GM23248 (cell line): ENCODE results near the gene ARMC3. TPM values are rescaled to one million over a fixed set of nuclear protein-coding genes. Genes with fewer than 3 reads are reported as not detected.
A peak's percentile ranks its signal among the peaks of the same experiment; 100 is the strongest.

Experiments
- DNase-seq: peaks from one replicate; pipeline ENCODE4 v3.0.0-alpha.2; 2015
- H2AFZ ChIP-seq: fragments of 200-600 bp; sonication (generic); 2 replicates; pipeline ENCODE4 v1.6.1; 2016; ENCODE audit warnings: antibody characterized with exemption
- H3F3A ChIP-seq: fragments of 200-600 bp; sonication (generic); 2 replicates; pipeline ENCODE4 v1.6.1; 2016; ENCODE audit warnings: mild to moderate bottlenecking, antibody characterized with exemption, mixed run types; ENCODE audit not compliant: insufficient read depth
- H3K27ac ChIP-seq: fragments of 200-600 bp; sonication (generic); 2 replicates; pipeline ENCODE4 v1.5.1; 2016; ENCODE audit warnings: mild to moderate bottlenecking
- H3K27me3 ChIP-seq: fragments of 200-600 bp; sonication (generic); replicated peaks from 2 replicates; pipeline ENCODE4 v1.6.1; 2016; ENCODE audit warnings: mild to moderate bottlenecking; ENCODE audit not compliant: insufficient read depth
- H3K36me3 ChIP-seq: fragments of 200-600 bp; sonication (generic); 2 replicates; pipeline ENCODE4 v1.6.1; 2016; ENCODE audit warnings: low read depth, mild to moderate bottlenecking
- H3K4me1 ChIP-seq: fragments of 200-600 bp; sonication (generic); 2 replicates; pipeline ENCODE4 v1.6.1; 2016; ENCODE audit warnings: mild to moderate bottlenecking; ENCODE audit not compliant: insufficient read depth
- H3K4me2 ChIP-seq: fragments of 200-600 bp; sonication (generic); one replicate; pipeline ENCODE4 v1.6.1; 2016; ENCODE audit warnings: mild to moderate bottlenecking; ENCODE audit not compliant: unreplicated experiment
- H3K4me3 ChIP-seq: fragments of 200-600 bp; sonication (generic); 2 replicates; pipeline ENCODE4 v1.5.1; 2016; ENCODE audit warnings: mild to moderate bottlenecking
- H3K79me2 ChIP-seq: fragments of 200-600 bp; sonication (generic); 2 replicates; pipeline ENCODE4 v1.6.1; 2016; ENCODE audit warnings: mild to moderate bottlenecking; ENCODE audit not compliant: insufficient read depth
- H3K9ac ChIP-seq: fragments of 200-600 bp; sonication (generic); 2 replicates; pipeline ENCODE4 v1.6.1; 2016; ENCODE audit warnings: mild to moderate bottlenecking
- H3K9me2 ChIP-seq: fragments of 200-600 bp; sonication (generic); 2 replicates; pipeline ENCODE4 v1.6.1; 2016; ENCODE audit warnings: mixed run types, mild to moderate bottlenecking, moderate library complexity; ENCODE audit not compliant: insufficient read depth
- H3K9me3 ChIP-seq: fragments of 200-600 bp; sonication (generic); one replicate; pipeline ENCODE4 v1.6.1; 2017; ENCODE audit warnings: low read depth
- H4K20me1 ChIP-seq: fragments of 200-600 bp; sonication (generic); 2 replicates; pipeline ENCODE4 v1.6.0; 2016; ENCODE audit not compliant: insufficient read depth
- EZH2 ChIP-seq: fragments of 200-600 bp; sonication (generic); IDR thresholded peaks from 2 replicates; pipeline ENCODE4 v1.6.1; 2018; ENCODE audit warnings: antibody characterized with exemption, mild to moderate bottlenecking; ENCODE audit not compliant: insufficient read depth, poor library complexity, severe bottlenecking
- EZH2phosphoT487 ChIP-seq: fragments of 200-600 bp; sonication (generic); IDR thresholded peaks from 2 replicates; pipeline ENCODE4 v1.6.1; 2018; ENCODE audit warnings: antibody characterized with exemption, moderate library complexity, mild to moderate bottlenecking, low read depth; ENCODE audit not compliant: insufficient read depth
- WGBS, 2 experiments: methylation state at CpG; one replicate each; pipeline ENCODE4 v1.1.6; 2015 to 2017; ENCODE audit warnings: low lambda C conversion rate in 2 of 2, low coverage in 1 of 2; ENCODE audit errors: missing lambda C conversion rate in 2 of 2; 5-methylcytosine and 5-hydroxymethylcytosine counted together
- in situ Hi-C: fragments of 300-500 bp; cut with MboI; formaldehyde crosslinking; loops from 2 replicates; pipeline ENCODE4 v1.15.0; 2020
- polyA plus RNA-seq: library from polyadenylated mRNA; unstranded; fragments of >200 nt; fragmentation: Nextera tagmentation; extraction: Ambion mirVana; gene quantifications from 2 replicates; pipeline ENCODE4 v1.2.1, GENCODE V29; 2016
- total RNA-seq: library from RNA; depleted of rRNA; stranded (reverse); fragments of >200 nt; shearing (Covaris generic); gene quantifications from 2 replicates; pipeline ENCODE4 v1.2.3, GENCODE V29; 2014

The ARMC3 gene
- total and polyA plus RNA-seq, 2 experiments from 2014 or later: not detected

- Histone ChIP-seq H2AFZ (no peak overlapping the region), H3K9ac (no peak overlapping the region), H3K4me3 (no peak overlapping the region), H3K9me3 (no peaks in the 10 kb centered on the region), H3K4me1 (no peaks in the 10 kb centered on the region), H3F3A (no peaks in the 10 kb centered on the region), H3K9me2 (no peaks in the 10 kb centered on the region), H4K20me1 (no peaks in the 10 kb centered on the region), H3K27me3 (no peaks in the 10 kb centered on the region), H3K79me2 (no peaks in the 10 kb centered on the region), H3K36me3 (no peaks in the 10 kb centered on the region), H3K27ac (no peak overlapping the region), H3K4me2 (no peak overlapping the region)
- in situ Hi-C loops: no loop called here
- DNase-seq: no peak
- no peak for TF ChIP-seq EZH2phosphoT487
- no peak for TF ChIP-seq EZH2
- WGBS, 2 experiments: 56 to 57% methylated on average over 3 of the region's 3 CpGs
Measured at GRCh38 chr10:22954970-22955369, 27.1 kb downstream of the ARMC3 start.

GRCh38 chr10:22958338-22958737, 30.5 kb downstream of the ARMC3 start:
- Histone ChIP-seq H3K27ac (no peak overlapping the region), H3K9ac (no peak overlapping the region), H3K4me2 (no peak overlapping the region), H3K9me2 (no peaks in the 10 kb centered on the region), H3K4me1 (no peaks in the 10 kb centered on the region), H3K27me3 (no peaks in the 10 kb centered on the region), H3K79me2 (no peaks in the 10 kb centered on the region), H3K36me3 (no peaks in the 10 kb centered on the region), H3K9me3 (no peaks in the 10 kb centered on the region), H2AFZ (no peak overlapping the region), H3K4me3 (no peak overlapping the region), H4K20me1 (no peaks in the 10 kb centered on the region), H3F3A (no peaks in the 10 kb centered on the region)
- peak; percentile 13 for DNase-seq
- TF ChIP-seq EZH2phosphoT487: no peak
- no peak for TF ChIP-seq EZH2
- WGBS, 2 experiments: 52 to 56% methylated on average over 2 of the region's 2 CpGs
- in situ Hi-C loops: no loop called here

- no peak overlapping the region for H3K27ac ChIP-seq
- no peak overlapping the region for H2AFZ ChIP-seq
- no peaks in the 10 kb centered on the region for H4K20me1 ChIP-seq
- WGBS, 2 experiments: 83 to 87% methylated on average over 2 of the region's 2 CpGs
- no peaks in the 10 kb centered on the region for H3F3A ChIP-seq
- H3K4me2 ChIP-seq: no peak overlapping the region
- TF ChIP-seq EZH2phosphoT487 (no peak), EZH2 (no peak)
- in situ Hi-C loops: no loop called here
- DNase-seq: no peak
- H3K9me2 ChIP-seq: no peaks in the 10 kb centered on the region
- no peaks in the 10 kb centered on the region for H3K4me1 ChIP-seq
- H3K79me2 ChIP-seq: no peaks in the 10 kb centered on the region
- no peaks in the 10 kb centered on the region for H3K27me3 ChIP-seq
- H3K4me3 ChIP-seq: no peak overlapping the region
- H3K36me3 ChIP-seq: no peaks in the 10 kb centered on the region
- H3K9me3 ChIP-seq: no peaks in the 10 kb centered on the region
- H3K9ac ChIP-seq: no peak overlapping the region
Measured at GRCh38 chr10:22959292-22959691, 31.4 kb downstream of the ARMC3 start.

- H3K27ac ChIP-seq: no peak overlapping the region
- DNase-seq: no peak
- H3K9me2 ChIP-seq: no peaks in the 10 kb centered on the region; the same call in 1 of the 2 replicates
- WGBS, 2 experiments: 47 to 49% methylated on average over 3 of the region's 3 CpGs
- no peak overlapping the region for H3K9ac ChIP-seq
- no peaks in the 10 kb centered on the region for H3K79me2 ChIP-seq
- no peak overlapping the region for H3K4me2 ChIP-seq
- in situ Hi-C loops: no loop called here
- no peak overlapping the region for H3K4me3 ChIP-seq
- no peaks in the 10 kb centered on the region for H3K27me3 ChIP-seq
- H3K36me3 ChIP-seq: no peaks in the 10 kb centered on the region
- H4K20me1 ChIP-seq: no peaks in the 10 kb centered on the region
- no peaks in the 10 kb centered on the region for H3F3A ChIP-seq
- no peak overlapping the region for H2AFZ ChIP-seq
- H3K4me1 ChIP-seq: no peaks in the 10 kb centered on the region
- TF ChIP-seq EZH2 (no peak), EZH2phosphoT487 (no peak)
- no peaks in the 10 kb centered on the region for H3K9me3 ChIP-seq
Measured at GRCh38 chr10:22959950-22960349, 32.1 kb downstream of the ARMC3 start.

GRCh38 chr10:22962817-22963216, 35.0 kb downstream of the ARMC3 start:
- Histone ChIP-seq H3K9me2 (no peaks in the 10 kb centered on the region; the same call in 1 of the 2 replicates), H3K4me2 (no peak overlapping the region), H3K9ac (no peak overlapping the region), H4K20me1 (no peaks in the 10 kb centered on the region), H3K79me2 (no peaks in the 10 kb centered on the region), H3F3A (no peaks in the 10 kb centered on the region), H3K27ac (no peak overlapping the region), H3K4me1 (no peaks in the 10 kb centered on the region), H3K27me3 (0 out of 2 replicates have a peak, but pooled peaks cover 3% of the 10 kb centered on the region), H3K36me3 (no peaks in the 10 kb centered on the region), H2AFZ (no peak overlapping the region), H3K9me3 (no peaks in the 10 kb centered on the region), H3K4me3 (no peak overlapping the region)
- DNase-seq: no peak
- TF ChIP-seq EZH2phosphoT487 (no peak), EZH2 (no peak)
- in situ Hi-C loops: no loop called here
- 91 to 93% methylated on average over 1 of the region's 1 CpG for WGBS, 2 experiments
